ENCODE data around the gene COL8A1.
A peak's percentile ranks its signal among the peaks of the same experiment; 100 is the strongest.

Gene COL8A1

DNA sequence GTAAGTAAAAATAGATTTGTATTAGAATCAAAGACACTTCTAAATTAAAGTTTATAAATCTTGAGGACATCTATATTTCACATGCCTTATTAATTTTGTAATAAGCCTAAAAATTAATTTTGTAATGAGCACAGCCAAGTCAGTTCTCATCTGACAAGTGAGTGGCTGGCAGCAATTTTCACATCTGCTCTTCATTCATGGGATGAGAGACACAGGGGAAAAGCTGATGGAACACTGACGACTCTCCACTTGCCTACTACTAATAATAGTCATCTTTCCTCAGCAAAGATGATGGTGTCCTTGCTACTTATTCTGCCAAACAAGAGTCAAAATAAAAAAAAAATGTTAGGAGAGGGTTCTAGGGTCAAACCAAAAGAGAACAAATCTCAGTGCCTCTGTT is 164.9 kb downstream of the COL8A1 start:
- TF ChIP-seq, protein P1, sequence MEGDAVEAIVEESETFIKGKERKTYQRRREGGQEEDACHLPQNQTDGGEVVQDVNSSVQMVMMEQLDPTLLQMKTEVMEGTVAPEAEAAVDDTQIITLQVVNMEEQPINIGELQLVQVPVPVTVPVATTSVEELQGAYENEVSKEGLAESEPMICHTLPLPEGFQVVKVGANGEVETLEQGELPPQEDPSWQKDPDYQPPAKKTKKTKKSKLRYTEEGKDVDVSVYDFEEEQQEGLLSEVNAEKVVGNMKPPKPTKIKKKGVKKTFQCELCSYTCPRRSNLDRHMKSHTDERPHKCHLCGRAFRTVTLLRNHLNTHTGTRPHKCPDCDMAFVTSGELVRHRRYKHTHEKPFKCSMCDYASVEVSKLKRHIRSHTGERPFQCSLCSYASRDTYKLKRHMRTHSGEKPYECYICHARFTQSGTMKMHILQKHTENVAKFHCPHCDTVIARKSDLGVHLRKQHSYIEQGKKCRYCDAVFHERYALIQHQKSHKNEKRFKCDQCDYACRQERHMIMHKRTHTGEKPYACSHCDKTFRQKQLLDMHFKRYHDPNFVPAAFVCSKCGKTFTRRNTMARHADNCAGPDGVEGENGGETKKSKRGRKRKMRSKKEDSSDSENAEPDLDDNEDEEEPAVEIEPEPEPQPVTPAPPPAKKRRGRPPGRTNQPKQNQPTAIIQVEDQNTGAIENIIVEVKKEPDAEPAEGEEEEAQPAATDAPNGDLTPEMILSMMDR (conservative IDR thresholded peaks at IDR 0.05; ENCODE audit: low read depth, low read length), result no peak
- DNase-seq (ENCODE audit: low read depth), result no peak
- no peak overlapping the region for H3K4me3 ChIP-seq (ENCODE audit: low read length)

DNA sequence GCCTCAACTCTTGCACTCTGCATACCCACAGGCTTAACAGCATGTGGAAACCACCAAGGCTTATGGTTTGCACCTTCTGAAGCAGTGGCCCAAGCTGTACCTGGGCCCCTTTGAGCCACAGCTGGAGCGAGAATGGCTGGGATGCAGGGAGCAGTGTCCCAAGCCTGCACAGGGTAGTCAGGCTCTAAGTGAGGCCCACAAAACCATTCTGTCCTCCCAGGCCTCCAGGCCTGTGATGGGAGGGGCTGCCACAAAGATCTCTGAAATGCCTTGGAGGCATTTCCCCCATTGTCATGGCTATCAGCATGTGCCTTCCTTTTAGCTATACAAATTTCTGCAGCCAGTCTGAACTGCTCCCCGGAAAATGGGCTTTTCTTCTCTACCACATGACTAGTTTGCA is 166.8 kb downstream of the COL8A1 start:
- H3K4me3 ChIP-seq (ENCODE audit: low read length), result no peak overlapping the region
- TF ChIP-seq, protein P1 (conservative IDR thresholded peaks at IDR 0.05; ENCODE audit: low read depth, low read length), result no peak
- no peak for DNase-seq (ENCODE audit: low read depth)

DNA sequence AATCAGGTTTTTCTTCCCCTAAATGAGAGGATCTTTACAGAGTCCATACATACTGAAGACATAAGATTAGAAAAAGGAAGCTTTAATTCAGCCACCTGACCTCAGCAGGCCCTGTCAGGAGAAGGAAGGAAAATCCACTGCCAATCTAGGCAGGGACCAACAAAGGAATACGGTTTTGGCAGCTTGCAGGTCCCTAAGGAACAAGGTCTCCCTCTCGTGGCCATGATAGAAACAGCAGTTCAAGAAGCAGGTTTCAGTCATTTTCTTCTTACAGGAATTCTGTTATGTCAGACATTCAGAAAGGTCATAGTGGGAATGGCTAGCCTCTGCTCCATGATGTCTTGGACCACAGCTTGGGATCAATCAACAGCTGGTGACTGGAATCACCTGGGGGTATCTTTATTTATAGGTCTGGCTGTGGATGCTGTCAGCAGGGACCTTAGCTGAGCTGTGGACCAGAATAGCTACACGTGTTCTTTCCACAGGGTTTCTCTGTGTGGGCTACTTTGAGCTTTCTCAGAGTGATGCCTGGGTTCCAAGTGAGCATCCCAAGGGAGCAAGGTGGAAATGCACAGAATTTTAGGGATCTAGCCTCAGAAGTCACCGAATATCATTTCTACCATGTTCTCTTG is 169.9 kb downstream of the COL8A1 start:
- DNase-seq (ENCODE audit: low read depth), result peak; percentile 67
- H3K4me3 ChIP-seq (ENCODE audit: low read length), result no peak overlapping the region
- TF ChIP-seq, protein P1 (conservative IDR thresholded peaks at IDR 0.05; ENCODE audit: low read depth, low read length), result peak; percentile 96

DNA sequence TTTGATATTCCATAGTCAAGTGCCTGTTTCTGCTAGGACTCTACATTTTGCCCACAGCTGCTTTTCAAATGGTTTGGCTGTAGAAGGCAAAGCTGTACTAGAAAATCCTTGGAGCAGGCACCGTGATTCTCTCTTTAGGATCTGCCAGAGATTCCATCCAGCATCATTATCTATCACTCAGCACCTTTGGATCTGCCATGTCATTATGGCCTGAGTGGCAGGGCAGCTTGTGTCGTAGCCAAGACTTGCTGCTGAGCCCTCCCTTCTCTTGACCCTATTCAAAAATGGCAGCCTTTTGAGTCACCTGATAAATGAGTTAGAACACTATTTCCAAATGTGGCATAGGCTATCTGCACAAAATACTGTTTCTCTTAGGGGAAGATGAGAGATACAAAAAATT is 171.2 kb downstream of the COL8A1 start:
- TF ChIP-seq, protein P1 (conservative IDR thresholded peaks at IDR 0.05; ENCODE audit: low read depth, low read length), result no peak
- H3K4me3 ChIP-seq (ENCODE audit: low read length), result no peak overlapping the region
- DNase-seq (ENCODE audit: low read depth), result no peak

DNA sequence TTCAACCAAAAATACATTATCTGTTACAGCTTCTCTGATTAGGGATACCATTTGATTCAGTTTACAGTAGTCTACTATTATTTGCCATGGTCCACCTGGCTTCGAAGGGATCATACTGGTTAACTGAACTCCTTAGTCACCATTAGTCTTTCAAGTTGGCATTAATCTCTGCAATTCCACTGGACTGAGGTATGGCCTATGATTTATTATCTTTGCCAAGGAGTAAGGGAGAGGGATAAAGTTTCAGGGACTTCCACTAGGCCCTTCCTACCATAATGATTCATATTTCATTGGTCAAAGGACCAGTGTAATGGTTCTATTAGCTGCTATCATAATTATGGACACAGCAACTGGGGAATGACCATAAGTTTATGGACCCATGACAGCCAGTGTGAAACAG is 172.0 kb downstream of the COL8A1 start:
- TF ChIP-seq, protein P1 (conservative IDR thresholded peaks at IDR 0.05; ENCODE audit: low read depth, low read length), result no peak
- DNase-seq (ENCODE audit: low read depth), result no peak
- no peak overlapping the region for H3K4me3 ChIP-seq (ENCODE audit: low read length)

DNA sequence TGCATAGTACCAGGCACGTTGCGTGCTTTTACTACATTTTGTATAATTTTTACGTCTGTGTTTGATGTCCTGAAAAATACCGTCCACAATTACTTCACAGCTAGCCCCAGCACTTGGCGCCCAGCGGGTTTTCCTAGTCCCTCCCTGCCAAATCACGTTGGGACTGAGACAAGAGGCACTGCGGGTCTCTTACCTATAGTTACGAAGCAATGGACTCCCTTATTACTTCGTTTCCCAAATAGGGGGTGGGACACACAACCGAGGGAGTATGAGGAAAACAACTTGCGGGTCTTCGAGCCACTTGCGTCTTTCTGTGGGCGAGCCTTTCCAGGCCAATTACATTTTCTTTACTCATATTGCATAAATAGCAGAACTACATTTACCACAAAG is 178.6 kb downstream of the COL8A1 start:
- TF ChIP-seq, protein P1 (conservative IDR thresholded peaks at IDR 0.05; ENCODE audit: low read depth, low read length), result no peak
- DNase-seq (ENCODE audit: low read depth), result no peak
- peak overlapping the region; percentile 83 for H3K4me3 ChIP-seq (ENCODE audit: low read length)

DNA sequence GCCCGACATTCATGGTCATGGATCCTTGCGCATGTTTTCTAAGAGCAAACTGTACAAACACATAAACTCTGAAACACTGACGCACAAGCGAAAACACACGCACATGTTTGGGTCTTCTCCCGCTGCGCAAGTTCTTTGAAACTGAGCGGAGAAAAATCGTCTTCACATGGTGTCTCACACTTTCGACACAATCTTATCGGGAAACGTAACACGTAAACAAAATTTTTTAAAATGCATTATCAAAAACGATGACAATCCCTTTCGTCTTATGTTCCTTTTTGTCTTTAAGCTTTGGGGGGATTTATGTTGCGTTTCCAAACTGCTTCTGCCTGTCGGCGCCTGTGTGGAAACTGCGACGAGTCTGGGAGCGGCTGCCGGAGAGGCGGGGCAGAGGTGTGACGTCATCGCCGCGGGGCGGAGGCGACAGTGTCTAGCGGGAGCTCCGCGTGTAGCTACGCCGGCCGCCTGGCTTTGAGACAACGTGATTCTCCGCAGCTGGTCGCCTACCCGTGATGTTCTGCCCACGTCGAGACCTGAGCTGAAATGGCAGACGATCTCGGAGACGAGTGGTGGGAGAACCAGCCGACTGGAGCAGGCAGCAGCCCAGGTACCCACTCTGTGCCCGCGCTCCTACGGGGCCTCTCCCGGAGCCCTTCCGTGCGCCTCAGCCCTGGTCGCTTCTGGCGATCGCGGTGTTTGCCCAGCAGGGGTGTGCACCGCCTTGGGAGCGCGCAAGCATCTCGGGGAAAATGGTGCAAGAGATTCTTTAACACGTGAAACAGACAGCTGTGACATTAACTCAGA is 179.2 kb downstream of the COL8A1 start, which contains the start of gene CMSS1:
Gene CMSS1 (plus strand): TSS at position 426 of the 804 bp plus-strand sequence.
- peak within 1 kb of the TSS; percentile 83 for H3K4me3 ChIP-seq (ENCODE audit: low read length)
- TF ChIP-seq, protein P1 (conservative IDR thresholded peaks at IDR 0.05; ENCODE audit: low read depth, low read length), result peak; percentile 35
- DNase-seq (ENCODE audit: low read depth), result peak; percentile 60
